SK-N-MC (cell line): ENCODE data around the gene FLRT2.

Source experiments
- EZH2 ChIP-seq: fragments of 200-600 bp; sonication (generic); IDR thresholded peaks from one replicate; pipeline ENCODE4 v1.6.1; 2017; ENCODE audit warnings: antibody characterized with exemption
- POLR2AphosphoS5 ChIP-seq: IDR thresholded peaks from 2 replicates; pipeline ENCODE4 v1.6.1; 2012; ENCODE audit warnings: mild to moderate bottlenecking, low read depth, low read length, borderline replicate concordance

- TF ChIP-seq POLR2AphosphoS5 (no peak), EZH2 (no peak)
Observed at GRCh38 chr14:85514487-85514886, 15.5 kb upstream of the FLRT2 start.
